Panc1 (cell line): Measurements from ENCODE around the gene RSPH3. TPM values are rescaled to one million over a fixed set of nuclear protein-coding genes. Genes with fewer than 3 reads are reported as not detected.

Source experiments
- ATAC-seq: fragments of 200-7000 bp; cut with Tn5 transposase; 2 replicates; pipeline ENCODE4 v1.9.1; 2020; ENCODE audit warnings: mild to moderate bottlenecking, moderate library complexity
- BruUV-seq: library from RNA; stranded (reverse); fragments of 400-500 nt; replicated peaks from 2 replicates; lab custom pipeline; 2021; lab: Mats Ljungman, UMichigan
- CTCF ChIA-PET: fragments of 300-600 bp; sonication (Branson Sonifier 250); formaldehyde crosslinking; loops from one replicate; lab custom pipeline; 2022; ENCODE audit warnings: antibody characterized with exemption; lab: Charles Lee
- POLR2A ChIA-PET: fragments of 300-600 bp; sonication (Branson Sonifier 250); formaldehyde crosslinking; loops from one replicate; lab custom pipeline; 2022; ENCODE audit warnings: antibody characterized with exemption; lab: Charles Lee
- DNase-seq: peaks from one replicate; pipeline ENCODE4 v3.0.0-alpha.2; 2010; ENCODE audit warnings: low read depth, low spot score
- H3K27ac ChIP-seq: 2 replicates; pipeline ENCODE4 v1.5.1; 2011; ENCODE audit warnings: mild to moderate bottlenecking, low read length, inconsistent platforms
- H3K27me3 ChIP-seq: fragments of 200-500 bp; sonication (Bioruptor generic); 2 replicates; pipeline ENCODE4 v1.6.0; 2014; ENCODE audit warnings: low read length, inconsistent platforms; ENCODE audit not compliant: control insufficient read depth, insufficient read depth
- H3K36me3 ChIP-seq: fragments of 200-500 bp; sonication (Bioruptor generic); 2 replicates; pipeline ENCODE4 v1.5.1; 2014; ENCODE audit warnings: inconsistent platforms, mild to moderate bottlenecking, low read length, moderate library complexity; ENCODE audit not compliant: control insufficient read depth, insufficient read depth
- H3K4me1 ChIP-seq: 2 replicates; pipeline ENCODE4 v1.5.1; 2011; ENCODE audit warnings: inconsistent platforms, mild to moderate bottlenecking, low read length, moderate library complexity; ENCODE audit not compliant: control insufficient read depth, insufficient read depth
- H3K4me3 ChIP-seq, 2 experiments: 2 replicates each; pipeline ENCODE4 v1.5.1; 2011 to 2012; ENCODE audit warnings: low read depth in 2 of 2, low read length in 2 of 2, mild to moderate bottlenecking in 2 of 2, inconsistent platforms in 1 of 2, moderate library complexity in 1 of 2
- H3K9me3 ChIP-seq: fragments of 200-500 bp; sonication (Bioruptor generic); 2 replicates; pipeline ENCODE4 v1.5.1; 2014; ENCODE audit warnings: low read depth, mild to moderate bottlenecking, inconsistent platforms, low read length, moderate library complexity; ENCODE audit not compliant: control insufficient read depth, insufficient read depth
- POLR2AphosphoS5 ChIP-seq: IDR thresholded peaks from 2 replicates; pipeline ENCODE4 v1.6.1; 2012; ENCODE audit warnings: mild to moderate bottlenecking, low read depth, low read length, moderate library complexity
- SIN3A ChIP-seq: IDR thresholded peaks from 2 replicates; pipeline ENCODE4 v1.6.1; 2012; ENCODE audit warnings: low read depth, mild to moderate bottlenecking, low read length, moderate library complexity, borderline replicate concordance; ENCODE audit not compliant: insufficient read depth
- TCF7L2 ChIP-seq: IDR thresholded peaks from 2 replicates; pipeline ENCODE4 v1.6.1; 2011; ENCODE audit warnings: mild to moderate bottlenecking, low read depth, low read length, inconsistent platforms
- in situ Hi-C: cut with HindIII; loops from 2 replicates; pipeline ENCODE4 v1.10.0; 2016; ENCODE audit warnings: low sequenced_read_pairs, low pct_unique_long_range_greater_than_20kb
- intact Hi-C: fragments of 100-400 bp; cut with micrococcal nuclease; formaldehyde crosslinking; loops from one replicate; pipeline ENCODE4 v1.10.0; 2022; ENCODE audit not compliant: unreplicated experiment
- total RNA-seq: library from RNA; stranded (reverse); gene quantifications from one replicate; pipeline ENCODE4 v1.2.1, GENCODE V29; 2021; ENCODE audit not compliant: unreplicated experiment
- TF ChIP-seq, protein P1 (sequence below): fragments of 450-650 bp; IDR thresholded peaks from 2 replicates; pipeline ENCODE4 v1.5.1; 2017; ENCODE audit warnings: mild to moderate bottlenecking
- TF ChIP-seq, protein P2 (sequence below), 2 experiments: IDR thresholded peaks; 2 replicates each; pipeline ENCODE4 v1.6.1; 2011 to 2012; ENCODE audit warnings: low read depth in 2 of 2, control low read depth in 1 of 2, low read length in 1 of 2, mild to moderate bottlenecking in 1 of 2, moderate library complexity in 1 of 2; ENCODE audit not compliant: insufficient read depth in 1 of 2

RSPH3 gene
- total RNA-seq, 1 experiment from 2014 or later, result 8.1 TPM

DNA sequence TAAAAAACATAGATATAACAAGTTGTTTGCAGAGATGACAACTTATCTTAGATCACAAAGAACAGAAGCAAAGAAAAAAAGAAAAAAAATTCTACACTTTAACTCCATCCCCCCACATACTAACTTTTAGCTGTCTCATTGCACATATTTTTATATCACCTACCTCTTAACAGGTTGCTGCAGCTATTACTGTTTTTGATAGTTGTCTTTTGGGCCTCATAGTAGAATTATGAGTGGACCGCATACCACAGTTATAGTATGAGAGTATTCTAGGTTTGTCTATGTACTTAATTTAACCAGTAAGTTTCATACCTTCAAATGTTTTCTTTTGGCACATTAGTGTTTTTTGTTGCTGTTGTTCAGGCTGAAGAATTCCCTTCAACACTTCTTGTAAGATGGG is 12.3 kb downstream of the RSPH3 start:
- in situ Hi-C loops, result no loop called here

DNA sequence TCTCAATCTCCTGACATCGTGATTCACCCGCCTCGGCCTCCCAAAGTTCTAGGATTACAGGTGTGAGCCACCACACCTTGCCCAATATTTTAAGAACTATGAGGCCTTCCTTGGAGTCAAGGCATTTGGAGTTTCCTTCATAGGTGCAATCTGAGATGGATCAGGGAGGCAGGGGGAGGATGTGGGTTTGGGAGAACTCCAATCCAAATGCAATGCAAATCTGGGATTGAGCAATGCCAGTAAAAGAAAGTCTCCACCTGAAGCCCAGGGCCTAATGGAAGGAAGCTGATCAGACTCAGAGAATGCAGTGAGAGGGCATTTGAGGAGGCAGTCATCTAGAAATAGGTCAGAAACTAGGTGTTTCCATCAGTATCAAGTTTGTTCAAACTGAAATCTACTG is 21.2 kb downstream of the RSPH3 start:
- no peak for TF ChIP-seq POLR2AphosphoS5
- no peak for TF ChIP-seq SIN3A
- TF ChIP-seq, protein P1, sequence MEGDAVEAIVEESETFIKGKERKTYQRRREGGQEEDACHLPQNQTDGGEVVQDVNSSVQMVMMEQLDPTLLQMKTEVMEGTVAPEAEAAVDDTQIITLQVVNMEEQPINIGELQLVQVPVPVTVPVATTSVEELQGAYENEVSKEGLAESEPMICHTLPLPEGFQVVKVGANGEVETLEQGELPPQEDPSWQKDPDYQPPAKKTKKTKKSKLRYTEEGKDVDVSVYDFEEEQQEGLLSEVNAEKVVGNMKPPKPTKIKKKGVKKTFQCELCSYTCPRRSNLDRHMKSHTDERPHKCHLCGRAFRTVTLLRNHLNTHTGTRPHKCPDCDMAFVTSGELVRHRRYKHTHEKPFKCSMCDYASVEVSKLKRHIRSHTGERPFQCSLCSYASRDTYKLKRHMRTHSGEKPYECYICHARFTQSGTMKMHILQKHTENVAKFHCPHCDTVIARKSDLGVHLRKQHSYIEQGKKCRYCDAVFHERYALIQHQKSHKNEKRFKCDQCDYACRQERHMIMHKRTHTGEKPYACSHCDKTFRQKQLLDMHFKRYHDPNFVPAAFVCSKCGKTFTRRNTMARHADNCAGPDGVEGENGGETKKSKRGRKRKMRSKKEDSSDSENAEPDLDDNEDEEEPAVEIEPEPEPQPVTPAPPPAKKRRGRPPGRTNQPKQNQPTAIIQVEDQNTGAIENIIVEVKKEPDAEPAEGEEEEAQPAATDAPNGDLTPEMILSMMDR, result no peak
- TF ChIP-seq, protein P2, sequence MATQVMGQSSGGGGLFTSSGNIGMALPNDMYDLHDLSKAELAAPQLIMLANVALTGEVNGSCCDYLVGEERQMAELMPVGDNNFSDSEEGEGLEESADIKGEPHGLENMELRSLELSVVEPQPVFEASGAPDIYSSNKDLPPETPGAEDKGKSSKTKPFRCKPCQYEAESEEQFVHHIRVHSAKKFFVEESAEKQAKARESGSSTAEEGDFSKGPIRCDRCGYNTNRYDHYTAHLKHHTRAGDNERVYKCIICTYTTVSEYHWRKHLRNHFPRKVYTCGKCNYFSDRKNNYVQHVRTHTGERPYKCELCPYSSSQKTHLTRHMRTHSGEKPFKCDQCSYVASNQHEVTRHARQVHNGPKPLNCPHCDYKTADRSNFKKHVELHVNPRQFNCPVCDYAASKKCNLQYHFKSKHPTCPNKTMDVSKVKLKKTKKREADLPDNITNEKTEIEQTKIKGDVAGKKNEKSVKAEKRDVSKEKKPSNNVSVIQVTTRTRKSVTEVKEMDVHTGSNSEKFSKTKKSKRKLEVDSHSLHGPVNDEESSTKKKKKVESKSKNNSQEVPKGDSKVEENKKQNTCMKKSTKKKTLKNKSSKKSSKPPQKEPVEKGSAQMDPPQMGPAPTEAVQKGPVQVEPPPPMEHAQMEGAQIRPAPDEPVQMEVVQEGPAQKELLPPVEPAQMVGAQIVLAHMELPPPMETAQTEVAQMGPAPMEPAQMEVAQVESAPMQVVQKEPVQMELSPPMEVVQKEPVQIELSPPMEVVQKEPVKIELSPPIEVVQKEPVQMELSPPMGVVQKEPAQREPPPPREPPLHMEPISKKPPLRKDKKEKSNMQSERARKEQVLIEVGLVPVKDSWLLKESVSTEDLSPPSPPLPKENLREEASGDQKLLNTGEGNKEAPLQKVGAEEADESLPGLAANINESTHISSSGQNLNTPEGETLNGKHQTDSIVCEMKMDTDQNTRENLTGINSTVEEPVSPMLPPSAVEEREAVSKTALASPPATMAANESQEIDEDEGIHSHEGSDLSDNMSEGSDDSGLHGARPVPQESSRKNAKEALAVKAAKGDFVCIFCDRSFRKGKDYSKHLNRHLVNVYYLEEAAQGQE (IDR thresholded peaks at IDR 0.05; ENCODE audit: insufficient read depth in 1 of 2, low read depth in 2 of 2, low read length in 1 of 2), result no peak
- no peak for TF ChIP-seq TCF7L2
- no peaks in the 10 kb centered on the region for H3K27me3 ChIP-seq
- intact Hi-C loops, result no loop called here
- H3K4me1 ChIP-seq, result no peaks in the 10 kb centered on the region
- ATAC-seq (no peak), DNase-seq (no peak)
- no peak overlapping the region for H3K4me3 ChIP-seq
- in situ Hi-C loops, result no loop called here
- no peak overlapping the region for H3K27ac ChIP-seq
- H3K9me3 ChIP-seq, result no peaks in the 10 kb centered on the region
- no TSS peak for BruUV-seq
- no peaks in the 10 kb centered on the region; the same call in 1 of the 2 replicates for H3K36me3 ChIP-seq
- POLR2A ChIA-PET, result no interaction called here
- CTCF ChIA-PET, result no interaction called here

More for the DNA sequence above, 12.3 kb downstream of the RSPH3 start:
- intact Hi-C loops, result no loop called here
- TF ChIP-seq, protein P2 (IDR thresholded peaks at IDR 0.05; ENCODE audit: insufficient read depth in 1 of 2, low read depth in 2 of 2, low read length in 1 of 2), result no peak
- TF ChIP-seq, protein P1, result no peak
- TF ChIP-seq TCF7L2 (no peak), SIN3A (no peak), POLR2AphosphoS5 (no peak)
- POLR2A ChIA-PET, result interaction anchor here (0.6 kb wide), 1 partner anchor 11 kb away, joined by 3 read pairs; no protein-coding TSS in a partner anchor
- Histone ChIP-seq H3K27ac (no peak overlapping the region), H3K4me1 (no peaks in the 10 kb centered on the region), H3K9me3 (peaks cover 6% of the 10 kb centered on the region; the same call in 1 of the 2 replicates), H3K36me3 (no peaks in the 10 kb centered on the region), H3K27me3 (no peaks in the 10 kb centered on the region), H3K4me3 (no peak overlapping the region)
- no peak for ATAC-seq
- DNase-seq, result no peak
- CTCF ChIA-PET, result no interaction called here
- BruUV-seq, result no TSS peak
